ENCODE data around the gene CCDC142. TPM values are rescaled to one million over a fixed set of nuclear protein-coding genes. Genes with fewer than 3 reads are reported as not detected.

The CCDC142 gene
- total and polyA plus RNA-seq, 9 of the 15 experiments (the other 6 are each of a cell fraction or from before 2014, with no cell fraction given): 0.55 to 11.7 (median 7.2) TPM

DNA sequence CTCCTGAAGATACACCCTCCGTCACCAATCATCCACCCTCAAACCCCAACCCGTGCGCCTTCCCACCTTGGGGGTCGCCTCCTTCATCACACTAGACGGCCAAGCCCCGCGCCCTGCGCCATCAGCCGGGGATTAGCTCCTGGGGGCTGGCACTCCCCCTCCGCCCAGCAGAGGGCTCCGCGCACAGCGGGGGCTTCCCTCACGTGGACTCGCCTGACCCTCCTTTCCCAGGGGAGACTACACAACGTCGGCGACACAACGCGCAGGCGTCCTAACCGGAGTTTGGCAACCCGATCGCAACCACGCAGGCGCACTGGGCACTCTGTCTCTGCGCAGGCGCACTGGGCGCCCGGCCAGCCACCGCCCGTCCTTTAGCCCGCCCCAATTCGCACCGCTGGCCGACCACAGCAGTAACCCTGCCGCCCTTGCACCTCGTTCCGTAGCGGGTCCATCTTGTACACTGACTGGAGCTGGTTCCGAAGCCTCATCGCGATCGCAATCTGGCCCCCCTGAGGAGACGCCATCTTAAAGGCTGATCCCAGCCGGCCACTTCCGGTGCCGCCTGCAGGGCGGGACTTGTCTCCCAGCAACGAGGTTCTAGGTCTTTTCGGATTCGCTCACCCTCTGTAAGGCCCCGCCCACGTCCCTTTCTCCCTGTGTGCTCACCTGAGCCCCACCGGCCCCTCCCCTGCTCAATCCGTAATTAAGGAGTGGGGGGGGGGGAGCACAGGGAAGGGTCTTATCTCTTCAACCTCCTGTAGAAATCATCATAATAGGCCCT, 24.5 kb upstream of the CCDC142 start, which contains the start of gene PCGF1 (continued):
- TF ChIP-seq, protein P1, sequence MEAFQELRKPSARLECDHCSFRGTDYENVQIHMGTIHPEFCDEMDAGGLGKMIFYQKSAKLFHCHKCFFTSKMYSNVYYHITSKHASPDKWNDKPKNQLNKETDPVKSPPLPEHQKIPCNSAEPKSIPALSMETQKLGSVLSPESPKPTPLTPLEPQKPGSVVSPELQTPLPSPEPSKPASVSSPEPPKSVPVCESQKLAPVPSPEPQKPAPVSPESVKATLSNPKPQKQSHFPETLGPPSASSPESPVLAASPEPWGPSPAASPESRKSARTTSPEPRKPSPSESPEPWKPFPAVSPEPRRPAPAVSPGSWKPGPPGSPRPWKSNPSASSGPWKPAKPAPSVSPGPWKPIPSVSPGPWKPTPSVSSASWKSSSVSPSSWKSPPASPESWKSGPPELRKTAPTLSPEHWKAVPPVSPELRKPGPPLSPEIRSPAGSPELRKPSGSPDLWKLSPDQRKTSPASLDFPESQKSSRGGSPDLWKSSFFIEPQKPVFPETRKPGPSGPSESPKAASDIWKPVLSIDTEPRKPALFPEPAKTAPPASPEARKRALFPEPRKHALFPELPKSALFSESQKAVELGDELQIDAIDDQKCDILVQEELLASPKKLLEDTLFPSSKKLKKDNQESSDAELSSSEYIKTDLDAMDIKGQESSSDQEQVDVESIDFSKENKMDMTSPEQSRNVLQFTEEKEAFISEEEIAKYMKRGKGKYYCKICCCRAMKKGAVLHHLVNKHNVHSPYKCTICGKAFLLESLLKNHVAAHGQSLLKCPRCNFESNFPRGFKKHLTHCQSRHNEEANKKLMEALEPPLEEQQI (IDR thresholded peaks at IDR 0.05): no peak
- TF ChIP-seq CEBPG (CRISPR knock-in tag; IDR thresholded peaks at IDR 0.05) (peak; percentile 75; the same call in 1 of the 2 replicates), CEBPG (tag; conservative IDR thresholded peaks at IDR 0.05 in 1 of 2, IDR thresholded peaks at IDR 0.05 in 1 of 2) (no peak), POU5F1 (IDR thresholded peaks at IDR 0.05; ENCODE audit: borderline replicate concordance, low read depth, low read length, partially characterized antibody) (peak; percentile 55), SRSF1 (IDR thresholded peaks at IDR 0.05; ENCODE audit: low read depth, low read length) (no peak), MAZ (CRISPR knock-in tag; conservative IDR thresholded peaks at IDR 0.05 in 1 of 2, IDR thresholded peaks at IDR 0.05 in 1 of 2) (peak; percentile 57 to 75), SLC30A9 (CRISPR knock-in tag; IDR thresholded peaks at IDR 0.05) (no peak), LARP7 (IDR thresholded peaks at IDR 0.05) (0 out of 2 replicates have a peak, but pooled peaks have one; percentile 71), MTF1 (CRISPR knock-in tag; IDR thresholded peaks at IDR 0.05; ENCODE audit: borderline replicate concordance) (no peak), KDM2B (CRISPR knock-in tag; IDR thresholded peaks at IDR 0.05) (no peak; the same call in 1 of the 2 replicates), ZFPM2 (CRISPR knock-in tag; IDR thresholded peaks at IDR 0.05) (no peak), ZSCAN32 (CRISPR knock-in tag; IDR thresholded peaks at IDR 0.05) (no peak; the same call in 1 of the 2 replicates), NFE2L1 (tag; IDR thresholded peaks at IDR 0.05; ENCODE audit: borderline replicate concordance, low read depth) (no peak), LCOR (CRISPR knock-in tag; IDR thresholded peaks at IDR 0.05) (peak; percentile 80), ZNF583 (CRISPR knock-in tag; IDR thresholded peaks at IDR 0.05) (no peak), NELFE (IDR thresholded peaks at IDR 0.05; ENCODE audit: insufficient read depth, insufficient read length) (no peak), ZNF253 (CRISPR knock-in tag; conservative IDR thresholded peaks at IDR 0.05) (no peak)
- TF ChIP-seq, protein P2, sequence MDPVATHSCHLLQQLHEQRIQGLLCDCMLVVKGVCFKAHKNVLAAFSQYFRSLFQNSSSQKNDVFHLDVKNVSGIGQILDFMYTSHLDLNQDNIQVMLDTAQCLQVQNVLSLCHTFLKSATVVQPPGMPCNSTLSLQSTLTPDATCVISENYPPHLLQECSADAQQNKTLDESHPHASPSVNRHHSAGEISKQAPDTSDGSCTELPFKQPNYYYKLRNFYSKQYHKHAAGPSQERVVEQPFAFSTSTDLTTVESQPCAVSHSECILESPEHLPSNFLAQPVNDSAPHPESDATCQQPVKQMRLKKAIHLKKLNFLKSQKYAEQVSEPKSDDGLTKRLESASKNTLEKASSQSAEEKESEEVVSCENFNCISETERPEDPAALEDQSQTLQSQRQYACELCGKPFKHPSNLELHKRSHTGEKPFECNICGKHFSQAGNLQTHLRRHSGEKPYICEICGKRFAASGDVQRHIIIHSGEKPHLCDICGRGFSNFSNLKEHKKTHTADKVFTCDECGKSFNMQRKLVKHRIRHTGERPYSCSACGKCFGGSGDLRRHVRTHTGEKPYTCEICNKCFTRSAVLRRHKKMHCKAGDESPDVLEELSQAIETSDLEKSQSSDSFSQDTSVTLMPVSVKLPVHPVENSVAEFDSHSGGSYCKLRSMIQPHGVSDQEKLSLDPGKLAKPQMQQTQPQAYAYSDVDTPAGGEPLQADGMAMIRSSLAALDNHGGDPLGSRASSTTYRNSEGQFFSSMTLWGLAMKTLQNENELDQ (CRISPR knock-in tag; IDR thresholded peaks at IDR 0.05; ENCODE audit: borderline replicate concordance): no peak
- TF ChIP-seq, protein P3, sequence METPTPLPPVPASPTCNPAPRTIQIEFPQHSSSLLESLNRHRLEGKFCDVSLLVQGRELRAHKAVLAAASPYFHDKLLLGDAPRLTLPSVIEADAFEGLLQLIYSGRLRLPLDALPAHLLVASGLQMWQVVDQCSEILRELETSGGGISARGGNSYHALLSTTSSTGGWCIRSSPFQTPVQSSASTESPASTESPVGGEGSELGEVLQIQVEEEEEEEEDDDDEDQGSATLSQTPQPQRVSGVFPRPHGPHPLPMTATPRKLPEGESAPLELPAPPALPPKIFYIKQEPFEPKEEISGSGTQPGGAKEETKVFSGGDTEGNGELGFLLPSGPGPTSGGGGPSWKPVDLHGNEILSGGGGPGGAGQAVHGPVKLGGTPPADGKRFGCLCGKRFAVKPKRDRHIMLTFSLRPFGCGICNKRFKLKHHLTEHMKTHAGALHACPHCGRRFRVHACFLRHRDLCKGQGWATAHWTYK (CRISPR knock-in tag; IDR thresholded peaks at IDR 0.05): no peak; the same call in 1 of the 2 replicates

Data from K562 (cell line).